ENCODE results near the gene TMEM82.

DNA sequence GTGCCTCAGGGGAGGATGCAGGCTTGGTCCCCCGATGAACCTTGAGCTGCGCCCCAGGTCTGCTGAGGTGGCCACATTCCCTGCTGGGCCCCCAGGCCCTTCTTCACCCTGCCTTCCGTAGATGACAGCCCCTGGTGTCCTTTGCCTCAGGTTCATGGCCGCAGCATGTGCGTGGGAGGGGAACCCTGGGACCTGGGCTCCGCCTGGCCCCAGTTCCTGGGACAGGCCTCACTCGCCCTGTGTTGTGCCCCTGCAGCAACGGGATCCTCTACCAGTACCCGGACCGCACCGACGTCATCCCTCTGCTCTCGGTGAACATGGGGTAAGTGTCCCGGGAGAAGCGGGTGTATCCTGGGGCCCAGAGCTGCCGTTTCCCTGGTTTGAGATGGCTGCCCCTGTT, 11.4 kb upstream of the TMEM82 start:
- TF ChIP-seq, protein P1, sequence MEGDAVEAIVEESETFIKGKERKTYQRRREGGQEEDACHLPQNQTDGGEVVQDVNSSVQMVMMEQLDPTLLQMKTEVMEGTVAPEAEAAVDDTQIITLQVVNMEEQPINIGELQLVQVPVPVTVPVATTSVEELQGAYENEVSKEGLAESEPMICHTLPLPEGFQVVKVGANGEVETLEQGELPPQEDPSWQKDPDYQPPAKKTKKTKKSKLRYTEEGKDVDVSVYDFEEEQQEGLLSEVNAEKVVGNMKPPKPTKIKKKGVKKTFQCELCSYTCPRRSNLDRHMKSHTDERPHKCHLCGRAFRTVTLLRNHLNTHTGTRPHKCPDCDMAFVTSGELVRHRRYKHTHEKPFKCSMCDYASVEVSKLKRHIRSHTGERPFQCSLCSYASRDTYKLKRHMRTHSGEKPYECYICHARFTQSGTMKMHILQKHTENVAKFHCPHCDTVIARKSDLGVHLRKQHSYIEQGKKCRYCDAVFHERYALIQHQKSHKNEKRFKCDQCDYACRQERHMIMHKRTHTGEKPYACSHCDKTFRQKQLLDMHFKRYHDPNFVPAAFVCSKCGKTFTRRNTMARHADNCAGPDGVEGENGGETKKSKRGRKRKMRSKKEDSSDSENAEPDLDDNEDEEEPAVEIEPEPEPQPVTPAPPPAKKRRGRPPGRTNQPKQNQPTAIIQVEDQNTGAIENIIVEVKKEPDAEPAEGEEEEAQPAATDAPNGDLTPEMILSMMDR (conservative IDR thresholded peaks at IDR 0.05; ENCODE audit: low read depth, low read length): no peak
- no peak for TF ChIP-seq EZH2 (IDR thresholded peaks at IDR 0.05; ENCODE audit: borderline replicate concordance, low read depth, low read length, poor library complexity, severe bottlenecking)

Data from A673 (cell line).